K562 (cell line): Measurements from ENCODE around the gene ENPP7. TPM values are rescaled to one million over a fixed set of nuclear protein-coding genes. Genes with fewer than 3 reads are reported as not detected.

Source experiments
- ATAC-seq: fragments of 200-7000 bp; cut with Tn5 transposase; 3 replicates; pipeline ENCODE4 v1.9.1; 2020; ENCODE audit warnings: moderate library complexity
- BruUV-seq: library from RNA; stranded (reverse); fragments of 400-500 nt; replicated peaks from 2 replicates; lab custom pipeline; 2021; lab: Mats Ljungman, UMichigan
- CTCF ChIA-PET: fragments of 300-600 bp; formaldehyde crosslinking; extraction: SDS; loops from one replicate; lab custom pipeline; 2021; ENCODE audit warnings: low intra/inter-chr PET ratio; lab: Yijun Ruan, JAX
- POLR2A ChIA-PET: fragments of 300-600, 350-650 bp; sonication (Branson Sonifier 250); formaldehyde crosslinking; extraction: SDS; loops from one replicate; lab custom pipeline; 2021; ENCODE audit warnings: antibody characterized with exemption, inconsistent platforms; lab: Yijun Ruan, JAX
- DNase-seq, 4 experiments: peaks; one replicate each; pipeline versions ENCODE4 v3.0.0 to v3.0.0-alpha.2; 2011 to 2018; ENCODE audit warnings: low spot score in 3 of 4, mixed read lengths in 3 of 4; ENCODE audit errors: extremely low read depth in 1 of 4
- FAIRE-seq: peaks from 2 replicates; lab custom pipeline; 2011; peaks lifted over from hg19 to GRCh38; lab: Jason Lieb, UNC
- H2AFZ ChIP-seq: 2 replicates; pipeline ENCODE4 v1.6.0; 2011; ENCODE audit warnings: low read depth, low read length, control low read depth, inconsistent platforms
- H3K27ac ChIP-seq: fragments of 200-600 bp; 3 replicates; pipeline ENCODE4 v1.8.0; 2011; ENCODE audit warnings: low read depth, mild to moderate bottlenecking, control low read depth, inconsistent platforms, low read length, moderate library complexity, mixed read lengths; ENCODE audit errors: extremely low read depth
- H3K27me3 ChIP-seq, 2 experiments: fragments of 300-600 bp in 1 of 2; 2 replicates in 1 of 2; 3 replicates in 1 of 2; pipeline versions ENCODE4 v1.6.0 to v1.8.0; 2011; ENCODE audit warnings: inconsistent platforms in 2 of 2, low read length in 2 of 2, mild to moderate bottlenecking in 1 of 2, mixed read lengths in 1 of 2, moderate library complexity in 1 of 2; ENCODE audit not compliant: control insufficient read depth in 2 of 2, insufficient read depth in 2 of 2
- H3K36me3 ChIP-seq: fragments of 300-600 bp; 3 replicates; pipeline ENCODE4 v1.8.0; 2011; ENCODE audit warnings: mild to moderate bottlenecking, low read length, inconsistent platforms; ENCODE audit not compliant: control insufficient read depth, insufficient read depth
- H3K4me1 ChIP-seq, 2 experiments: fragments of 200-600 bp in 1 of 2; replicated peaks in 1 of 2; 2 replicates in 1 of 2; 3 replicates in 1 of 2; pipeline versions ENCODE4 v1.5.1 to v1.8.0; 2011; ENCODE audit warnings: inconsistent platforms in 2 of 2, low read length in 2 of 2, mild to moderate bottlenecking in 1 of 2, mixed read lengths in 1 of 2, moderate library complexity in 1 of 2; ENCODE audit not compliant: control insufficient read depth in 2 of 2, insufficient read depth in 2 of 2
- H3K4me2 ChIP-seq: 2 replicates; pipeline ENCODE4 v1.6.1; 2011; ENCODE audit warnings: low read length, control low read depth, inconsistent platforms, mixed read lengths; ENCODE audit not compliant: insufficient read depth
- H3K4me3 ChIP-seq: fragments of 200-600 bp; sonication (generic), shearing (Covaris generic); 2 replicates; pipeline ENCODE4 v1.5.1; 2016; ENCODE audit warnings: control low read depth, inconsistent platforms
- H3K79me2 ChIP-seq: fragments of 200-600 bp; 3 replicates; pipeline ENCODE4 v1.8.0; 2011; ENCODE audit warnings: low read length, inconsistent platforms; ENCODE audit not compliant: control insufficient read depth, insufficient read depth
- H3K9ac ChIP-seq, 2 experiments: 2 replicates each; pipeline versions ENCODE4 v1.6.0 to v1.6.1; 2011; ENCODE audit warnings: low read depth in 2 of 2, low read length in 2 of 2, control low read depth in 1 of 2, inconsistent platforms in 1 of 2, mild to moderate bottlenecking in 1 of 2, mixed read lengths in 1 of 2; ENCODE audit not compliant: insufficient read depth in 1 of 2
- H3K9me1 ChIP-seq: one replicate; pipeline ENCODE4 v1.6.0; 2011; ENCODE audit warnings: inconsistent platforms, mild to moderate bottlenecking, low read length, moderate library complexity; ENCODE audit not compliant: control insufficient read depth, insufficient read depth
- H3K9me3 ChIP-seq: replicated peaks from 2 replicates; pipeline ENCODE4 v1.5.1; 2011; ENCODE audit warnings: low read depth, low read length, inconsistent platforms; ENCODE audit not compliant: control insufficient read depth, insufficient read depth
- H4K20me1 ChIP-seq: replicated peaks from 2 replicates; pipeline ENCODE4 v1.6.1; 2011; ENCODE audit warnings: low read length, inconsistent platforms, mixed read lengths; ENCODE audit not compliant: control insufficient read depth, insufficient read depth
- CXXC5 ChIP-seq: fragments of 250-450 bp; sonication (Bioruptor Pico); IDR thresholded peaks from 2 replicates; pipeline ENCODE4 v1.8.0; 2022; ENCODE audit warnings: inconsistent platforms, mild to moderate bottlenecking, moderate library complexity
- GTF2A2 ChIP-seq: IDR thresholded peaks from 2 replicates; pipeline ENCODE4 v1.6.1; 2016; ENCODE audit warnings: mild to moderate bottlenecking, missing genetic modification characterization, missing compliant biosample characterization
- SP1 ChIP-seq: sonication (generic); formaldehyde crosslinking; IDR thresholded peaks from 2 replicates; pipeline ENCODE4 v1.8.1; 2022; ENCODE audit warnings: mild to moderate bottlenecking, missing genetic modification reagents
- WGBS: fragments of 100-300 bp; shearing (Covaris generic); methylation state at CpG from one replicate; pipeline ENCODE4 v1.1.6; 2016; ENCODE audit warnings: low coverage, mixed read lengths; ENCODE audit not compliant: insufficient coverage; ENCODE audit errors: missing lambda C conversion rate; 5-methylcytosine and 5-hydroxymethylcytosine counted together
- in situ Hi-C: fragments of 300-500 bp; cut with MboI; formaldehyde crosslinking; loops from 4 replicates; pipeline ENCODE4 v1.15.0; 2018; ENCODE audit warnings: inconsistent platforms, mixed read lengths
- intact Hi-C: fragments of 100-400 bp; cut with micrococcal nuclease; formaldehyde crosslinking; loops from 2 replicates; pipeline ENCODE4 v1.14.2; 2022
- polyA plus RNA-seq, 8 experiments: library from polyadenylated mRNA; depleted of rRNA in 4 of 8; stranded (reverse) in 5 of 8; unstranded in 3 of 8; fragments of >200 nt; fragmentation: Nextera tagmentation in 2 of 8; fragmentation: Illumina TruSeq in 1 of 8; extraction: Ambion mirVana in 2 of 8; extraction: Trizol in 1 of 8; gene quantifications; 2 replicates each; pipeline versions ENCODE4 v1.2.1 to v1.2.3, GENCODE V29; 2011 to 2014; ENCODE audit warnings: inconsistent platforms in 1 of 8, missing spikeins in 1 of 8
- total RNA-seq, 7 experiments: library from RNA; depleted of rRNA in 6 of 7; stranded (reverse); fragments of >200 nt in 6 of 7; fragmentation: Illumina TruSeq in 2 of 7; extraction: Trizol in 2 of 7; gene quantifications; 2 replicates each; pipeline versions ENCODE4 v1.2.1 to v1.2.3, GENCODE V29; 2011 to 2021; ENCODE audit warnings: low replicate concordance in 1 of 7

The ENPP7 gene
- total and polyA plus RNA-seq, 9 of the 15 experiments (the other 6 are each of a cell fraction or from before 2014, with no cell fraction given) = not detected

DNA sequence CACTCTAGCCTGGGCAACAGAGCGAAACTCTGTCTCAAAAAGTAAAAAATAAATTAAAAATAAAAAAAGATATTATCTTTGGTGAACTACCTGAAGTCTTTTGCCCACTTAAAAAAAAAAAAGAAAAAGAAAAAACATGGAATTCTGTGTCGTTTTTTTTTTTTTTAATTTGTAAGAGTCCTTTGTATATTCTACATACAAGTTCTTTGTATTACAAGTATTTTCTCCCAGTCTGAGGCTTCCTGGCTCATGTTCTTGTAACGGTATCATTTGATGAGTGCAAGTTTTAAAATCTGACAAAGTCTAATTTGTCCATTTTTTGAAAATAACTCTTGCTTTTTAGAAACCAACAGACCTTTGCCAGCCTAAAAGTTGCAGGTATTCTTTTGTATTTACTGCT lies 35.0 kb downstream of the ENPP7 start:
- H2AFZ ChIP-seq = no peak overlapping the region
- 37% methylated on average over 3 of the region's 3 CpGs for WGBS
- H3K9me1 ChIP-seq = no peaks in the 10 kb centered on the region
- ATAC-seq = no peak
- no peaks in the 10 kb centered on the region for H3K27me3 ChIP-seq
- no peak for DNase-seq
- no peak for FAIRE-seq
- H3K36me3 ChIP-seq = no peaks in the 10 kb centered on the region
- H4K20me1 ChIP-seq = no peaks in the 10 kb centered on the region
- no peak for TF ChIP-seq CXXC5
- TF ChIP-seq SP1 (CRISPR knock-in tag) = no peak
- no peak for TF ChIP-seq GTF2A2 (tag)
- TF ChIP-seq, all 486 proteins: peak for 0
- BruUV-seq = no TSS peak
- Histone ChIP-seq H3K4me2 (no peak overlapping the region), H3K9ac (no peak overlapping the region), H3K4me3 (no peak overlapping the region), H3K27ac (no peak overlapping the region), H3K9me3 (no peaks in the 10 kb centered on the region; the same call in 1 of the 2 replicates), H3K4me1 (peaks cover 4 to 15% of the 10 kb centered on the region in 2 experiments; a peak in 4 of 5 replicates), H3K79me2 (no peaks in the 10 kb centered on the region)
- CTCF ChIA-PET = no interaction called here
- in situ Hi-C loops = no loop called here
- POLR2A ChIA-PET = interaction anchor here (1.1 to 1.2 kb wide), 2 partner anchors 13 to 179 kb away, joined by 4 to 5 read pairs; no protein-coding TSS in a partner anchor
- intact Hi-C loops = no loop called here
